ENCODE measurements around the gene SMARCD1.

DNA sequence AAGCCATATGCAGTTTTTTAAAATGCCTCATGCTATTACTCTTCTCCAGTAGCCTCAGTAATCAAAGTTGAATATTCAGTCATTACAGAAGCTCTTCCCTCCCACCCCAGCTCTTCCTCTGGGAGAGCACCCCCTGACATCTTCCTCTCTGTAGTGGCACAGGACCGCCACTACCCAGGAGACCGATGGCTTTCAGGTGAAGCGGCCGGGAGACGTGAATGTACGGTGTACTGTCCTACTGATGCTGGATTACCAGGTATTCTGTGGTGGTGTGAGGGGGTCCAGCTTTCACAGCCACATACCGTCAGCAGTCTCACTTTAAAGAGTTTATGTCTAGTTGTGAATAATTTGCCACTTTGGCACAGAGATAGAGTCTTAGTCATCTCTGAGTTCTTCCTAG lies 4.6 kb downstream of the SMARCD1 start:
- TF ChIP-seq, protein P1, sequence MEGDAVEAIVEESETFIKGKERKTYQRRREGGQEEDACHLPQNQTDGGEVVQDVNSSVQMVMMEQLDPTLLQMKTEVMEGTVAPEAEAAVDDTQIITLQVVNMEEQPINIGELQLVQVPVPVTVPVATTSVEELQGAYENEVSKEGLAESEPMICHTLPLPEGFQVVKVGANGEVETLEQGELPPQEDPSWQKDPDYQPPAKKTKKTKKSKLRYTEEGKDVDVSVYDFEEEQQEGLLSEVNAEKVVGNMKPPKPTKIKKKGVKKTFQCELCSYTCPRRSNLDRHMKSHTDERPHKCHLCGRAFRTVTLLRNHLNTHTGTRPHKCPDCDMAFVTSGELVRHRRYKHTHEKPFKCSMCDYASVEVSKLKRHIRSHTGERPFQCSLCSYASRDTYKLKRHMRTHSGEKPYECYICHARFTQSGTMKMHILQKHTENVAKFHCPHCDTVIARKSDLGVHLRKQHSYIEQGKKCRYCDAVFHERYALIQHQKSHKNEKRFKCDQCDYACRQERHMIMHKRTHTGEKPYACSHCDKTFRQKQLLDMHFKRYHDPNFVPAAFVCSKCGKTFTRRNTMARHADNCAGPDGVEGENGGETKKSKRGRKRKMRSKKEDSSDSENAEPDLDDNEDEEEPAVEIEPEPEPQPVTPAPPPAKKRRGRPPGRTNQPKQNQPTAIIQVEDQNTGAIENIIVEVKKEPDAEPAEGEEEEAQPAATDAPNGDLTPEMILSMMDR (IDR thresholded peaks at IDR 0.05) = no peak
- TF ChIP-seq POLR2A (IDR thresholded peaks at IDR 0.05; ENCODE audit: low read depth) = no peak

Data from esophagus muscularis mucosa (tissue), 3 donors.